ENCODE data around the gene TIMM17A. TPM values are rescaled to one million over a fixed set of nuclear protein-coding genes. Genes with fewer than 3 reads are reported as not detected.

Gene TIMM17A
- total and polyA plus RNA-seq, 7 donors: 45.4 to 176 (median 82.6) TPM

- no peak for DNase-seq
- intact Hi-C loops (cut with DNase I): no loop called here
- 88 to 99% (median 93%) methylated on average over 5 of the region's 5 CpGs for WGBS, 3 donors
- no peak overlapping the region for H3K4me3 ChIP-seq
- H3K27me3 ChIP-seq (ENCODE audit: insufficient read depth in 3 of 3, low read length in 2 of 3): no peaks in the 10 kb centered on the region
- ATAC-seq: no peak
- H3K9me3 ChIP-seq: no peaks in the 10 kb centered on the region
- no peak overlapping the region for H3K27ac ChIP-seq
- no peak for TF ChIP-seq CTCF (IDR thresholded peaks at IDR 0.05)
- H3K4me1 ChIP-seq: no peaks in the 10 kb centered on the region
- peaks cover 9 to 97% of the 10 kb centered on the region in 2 donors for H3K36me3 ChIP-seq (ENCODE audit: insufficient read depth in 1 of 2, low read depth in 1 of 2)
Observed at GRCh38 chr1:201966171-201966570, 10.9 kb downstream of the TIMM17A start.

GRCh38 chr1:201968202-201968925, 13.1 kb downstream of the TIMM17A start:
- no peaks in the 10 kb centered on the region for H3K9me3 ChIP-seq
- no peak overlapping the region for H3K4me3 ChIP-seq
- H3K4me1 ChIP-seq: peaks cover 7% of the 10 kb centered on the region
- DNase-seq: no peak
- intact Hi-C loops (cut with DNase I): no loop called here
- no peak overlapping the region for H3K27ac ChIP-seq
- no peaks in the 10 kb centered on the region for H3K27me3 ChIP-seq (ENCODE audit: insufficient read depth in 3 of 3, low read length in 2 of 3)
- WGBS, 3 donors: 90 to 91% (median 90%) methylated on average over 16 of the region's 16 CpGs
- no peak for ATAC-seq
- no peak for TF ChIP-seq CTCF (IDR thresholded peaks at IDR 0.05)
- peaks cover 9 to 75% of the 10 kb centered on the region in 2 donors for H3K36me3 ChIP-seq (ENCODE audit: insufficient read depth in 1 of 2, low read depth in 1 of 2)

GRCh38 chr1:201970334-201971159, 15.2 kb downstream of the TIMM17A start:
- peak in 2 of 4 donors; percentile 43 to 48 for ATAC-seq
- intact Hi-C loops (cut with DNase I): loop anchor here (5.0 kb wide), 1 partner anchor 93 kb away; no protein-coding TSS in a partner anchor
- DNase-seq: no peak
- peak overlapping the region; percentile 3 for H3K27ac ChIP-seq
- H3K27me3 ChIP-seq (ENCODE audit: insufficient read depth in 3 of 3, low read length in 2 of 3): no peaks in the 10 kb centered on the region
- no peak for TF ChIP-seq CTCF (IDR thresholded peaks at IDR 0.05)
- H3K4me3 ChIP-seq: no peak overlapping the region
- H3K4me1 ChIP-seq: peaks cover 7% of the 10 kb centered on the region
- 50 to 59% (median 57%) methylated on average over 9 of the region's 9 CpGs for WGBS, 3 donors
- H3K36me3 ChIP-seq (ENCODE audit: insufficient read depth in 1 of 2, low read depth in 1 of 2): peaks cover 5 to 53% of the 10 kb centered on the region in 2 donors
- H3K9me3 ChIP-seq: no peaks in the 10 kb centered on the region

GRCh38 chr1:201982082-201982622, 26.8 kb downstream of the TIMM17A start:
- no peaks in the 10 kb centered on the region for H3K36me3 ChIP-seq (ENCODE audit: insufficient read depth in 1 of 2, low read depth in 1 of 2)
- TF ChIP-seq CTCF (IDR thresholded peaks at IDR 0.05): no peak
- H3K27me3 ChIP-seq (ENCODE audit: insufficient read depth in 3 of 3, low read length in 2 of 3): no peaks in the 10 kb centered on the region
- ATAC-seq: peak in 1 of 4 donors; percentile 87
- WGBS, 3 donors: 7 to 17% (median 8%) methylated on average over 20 to 31 of the region's 31 CpGs
- H3K9me3 ChIP-seq: no peaks in the 10 kb centered on the region
- peaks cover 27% of the 10 kb centered on the region for H3K4me1 ChIP-seq
- DNase-seq: peak; percentile 80 to 84
- intact Hi-C loops (cut with DNase I): no loop called here
- peak overlapping the region; percentile 88 for H3K27ac ChIP-seq
- peak overlapping the region; percentile 84 for H3K4me3 ChIP-seq

Data from psoas muscle (tissue), 8 donors.